Measurements from ENCODE around the gene COLGALT1.
A peak's percentile ranks its signal among the peaks of the same experiment; 100 is the strongest.

The COLGALT1 gene

GRCh38 chr19:17602217-17602616 is 46.8 kb downstream of the COLGALT1 start:
- no peak for DNase-seq

GRCh38 chr19:17602872-17603510 is 47.5 kb downstream of the COLGALT1 start:
- peak; percentile 32 to 62 for DNase-seq

GRCh38 chr19:17604372-17605025 is 49.0 kb downstream of the COLGALT1 start:
- no peak for DNase-seq

DNA sequence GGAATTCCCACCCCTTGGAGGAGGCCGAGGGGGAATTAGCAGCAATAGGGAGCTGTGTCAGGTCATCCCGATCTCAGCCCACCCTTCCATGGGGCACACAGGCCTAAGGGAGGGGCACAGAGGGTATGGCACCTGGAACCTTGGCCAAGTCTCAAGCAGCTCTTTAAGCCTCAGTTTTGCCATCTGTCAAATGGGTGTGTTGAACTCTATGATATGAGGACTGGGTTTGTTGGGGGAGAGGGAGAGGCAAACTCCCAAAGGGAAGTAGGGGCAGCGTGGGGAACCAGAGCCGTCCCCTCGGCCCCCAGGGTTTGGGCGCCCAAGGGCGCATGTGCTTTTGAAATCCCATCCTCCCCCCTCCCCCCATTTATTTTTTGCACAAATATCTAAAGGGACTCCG is 49.7 kb downstream of the COLGALT1 start:
- no peak for DNase-seq

GRCh38 chr19:17605761-17606589 is 50.5 kb downstream of the COLGALT1 start:
- peak; percentile 94 to 96 for DNase-seq

GRCh38 chr19:17606590-17607185 is 51.2 kb downstream of the COLGALT1 start:
- DNase-seq = no peak

GRCh38 chr19:17607936-17608335 is 52.5 kb downstream of the COLGALT1 start:
- no peak for DNase-seq

DNA sequence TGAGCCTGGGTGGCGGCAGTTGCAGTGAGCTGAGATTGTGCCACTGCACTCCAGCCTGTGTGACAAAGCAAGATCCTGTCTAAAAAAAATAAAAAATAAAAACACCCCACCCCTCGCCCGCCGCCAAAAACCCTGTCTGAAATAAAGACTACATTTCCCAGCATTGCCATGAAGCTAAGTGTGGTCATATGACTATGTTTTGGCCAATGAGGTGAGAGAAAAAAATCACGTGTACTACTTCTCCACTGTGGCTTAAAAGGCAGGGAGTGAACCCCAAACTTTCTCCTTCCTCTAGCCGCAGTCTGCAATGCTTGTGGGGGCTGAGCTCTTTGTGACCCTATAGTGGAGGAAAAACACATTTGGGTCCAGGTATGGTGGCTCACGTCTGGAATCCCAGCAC is 54.9 kb downstream of the COLGALT1 start:
- DNase-seq = peak; percentile 41 to 58

- DNase-seq = no peak
Observed at GRCh38 chr19:17611462-17612244, 56.2 kb downstream of the COLGALT1 start.

- no peak for DNase-seq
Observed at GRCh38 chr19:17614476-17614875, 59.0 kb downstream of the COLGALT1 start.

GRCh38 chr19:17615889-17616685 is 60.6 kb downstream of the COLGALT1 start:
- no peak for DNase-seq

DNA sequence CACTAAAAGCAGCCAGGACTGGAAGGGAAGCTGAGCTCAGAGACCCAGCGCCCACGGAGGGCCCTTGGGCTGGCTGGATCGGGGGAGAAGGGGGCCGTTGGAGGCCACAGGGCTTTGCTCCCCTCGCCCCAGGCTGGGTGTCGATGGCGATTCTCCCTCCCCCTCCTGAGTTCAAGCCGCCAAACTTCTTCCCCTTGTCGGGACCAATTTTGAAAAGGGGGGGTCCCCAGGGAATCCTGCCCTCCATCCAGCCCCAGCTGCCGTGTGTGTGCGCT is 61.2 kb downstream of the COLGALT1 start:
- DNase-seq = no peak

DNA sequence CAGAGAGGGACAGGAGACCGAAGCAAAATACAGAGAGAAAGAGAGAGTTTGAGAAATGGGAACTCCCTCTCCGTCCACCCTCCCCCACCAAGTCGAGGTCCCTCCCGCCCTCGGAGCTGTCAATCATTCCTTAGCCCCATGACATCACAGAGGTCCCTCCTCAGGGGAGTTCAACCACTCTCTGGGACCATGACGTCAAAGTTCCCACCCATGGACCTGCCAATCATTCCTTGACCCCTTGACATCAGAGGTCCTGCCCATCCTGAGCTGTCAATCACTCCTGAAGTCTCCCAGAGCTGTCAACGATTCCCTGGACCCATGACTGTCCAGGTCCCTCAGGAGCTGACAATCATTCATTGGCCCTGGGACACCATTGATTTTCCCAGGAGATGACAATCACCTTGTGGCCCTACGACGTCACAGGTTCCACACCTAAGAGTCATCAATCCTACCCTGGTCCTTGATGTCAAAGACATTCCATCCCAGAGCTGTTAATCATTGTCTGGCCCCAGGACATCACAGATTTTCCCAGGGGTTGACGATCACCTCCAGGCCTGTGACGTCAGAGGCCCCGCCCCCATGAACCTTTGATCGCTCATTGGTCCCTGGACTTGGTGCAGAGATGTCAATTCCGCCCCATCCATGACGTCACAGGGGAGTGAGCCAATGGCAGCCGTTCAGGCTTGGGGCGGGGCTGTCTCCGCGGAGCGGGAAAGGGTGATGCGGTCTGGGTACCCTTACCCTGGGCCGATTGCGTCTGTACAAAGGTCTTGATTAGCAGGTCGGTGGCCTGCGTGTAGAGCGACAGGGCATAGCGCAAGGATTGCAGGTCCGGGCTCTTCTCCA is 61.7 kb downstream of the COLGALT1 start:
- DNase-seq = peak; percentile 56 to 75

- no peak for DNase-seq
Observed at GRCh38 chr19:17617807-17618192, 62.4 kb downstream of the COLGALT1 start.

DNA sequence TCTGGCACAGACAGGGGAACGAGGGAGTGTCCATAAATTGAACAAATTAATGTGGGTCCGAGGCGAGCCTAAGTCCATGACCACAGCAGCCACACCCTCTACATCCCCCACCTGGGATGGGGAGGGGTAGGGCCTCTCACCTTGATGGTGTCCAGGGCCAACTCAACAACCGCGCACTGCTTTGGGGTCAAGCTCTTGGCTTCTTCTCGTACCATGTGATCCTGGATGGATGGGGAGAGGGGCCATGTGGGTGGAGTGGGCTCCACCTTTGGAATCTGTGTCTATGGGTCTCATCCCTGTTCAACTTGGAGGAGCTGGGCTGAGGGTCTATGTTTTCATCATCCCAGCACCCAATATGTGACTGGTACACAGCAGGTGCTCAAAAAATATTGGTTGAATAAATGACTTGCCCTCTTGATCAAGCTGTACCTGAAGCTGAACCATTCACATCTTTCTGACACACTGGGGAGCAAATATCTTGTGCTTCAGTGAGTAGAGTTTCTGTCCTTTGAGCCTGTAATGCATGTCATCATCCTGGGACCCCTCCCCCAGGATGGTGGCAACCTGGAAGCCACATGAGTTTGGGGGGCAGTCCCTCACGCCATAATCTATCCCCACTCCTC is 62.9 kb downstream of the COLGALT1 start:
- DNase-seq = no peak

GRCh38 chr19:17618936-17619335 is 63.5 kb downstream of the COLGALT1 start:
- DNase-seq = peak; percentile 35 to 90

DNA sequence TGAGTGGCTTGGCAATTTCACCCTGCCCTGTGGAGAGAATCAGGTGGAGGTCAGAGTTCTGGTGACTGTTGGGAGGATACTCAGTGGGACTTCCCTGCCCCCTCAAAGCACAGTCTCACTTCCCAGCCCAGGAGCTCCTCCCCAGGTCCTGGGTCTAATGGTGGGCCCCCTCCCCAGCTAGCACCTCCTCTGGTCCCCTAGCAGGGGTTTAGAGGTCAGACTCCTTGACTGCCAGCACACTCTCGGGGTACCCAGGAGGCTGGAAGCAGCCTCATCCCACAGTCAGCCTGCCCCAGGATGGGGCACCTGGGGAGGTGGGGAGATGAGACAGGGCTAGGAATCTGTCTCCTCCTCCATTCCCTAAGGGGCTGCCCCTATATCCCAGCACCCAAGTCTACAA is 65.2 kb downstream of the COLGALT1 start:
- DNase-seq = no peak

GRCh38 chr19:17623224-17623935 is 67.9 kb downstream of the COLGALT1 start:
- DNase-seq = no peak

DNA sequence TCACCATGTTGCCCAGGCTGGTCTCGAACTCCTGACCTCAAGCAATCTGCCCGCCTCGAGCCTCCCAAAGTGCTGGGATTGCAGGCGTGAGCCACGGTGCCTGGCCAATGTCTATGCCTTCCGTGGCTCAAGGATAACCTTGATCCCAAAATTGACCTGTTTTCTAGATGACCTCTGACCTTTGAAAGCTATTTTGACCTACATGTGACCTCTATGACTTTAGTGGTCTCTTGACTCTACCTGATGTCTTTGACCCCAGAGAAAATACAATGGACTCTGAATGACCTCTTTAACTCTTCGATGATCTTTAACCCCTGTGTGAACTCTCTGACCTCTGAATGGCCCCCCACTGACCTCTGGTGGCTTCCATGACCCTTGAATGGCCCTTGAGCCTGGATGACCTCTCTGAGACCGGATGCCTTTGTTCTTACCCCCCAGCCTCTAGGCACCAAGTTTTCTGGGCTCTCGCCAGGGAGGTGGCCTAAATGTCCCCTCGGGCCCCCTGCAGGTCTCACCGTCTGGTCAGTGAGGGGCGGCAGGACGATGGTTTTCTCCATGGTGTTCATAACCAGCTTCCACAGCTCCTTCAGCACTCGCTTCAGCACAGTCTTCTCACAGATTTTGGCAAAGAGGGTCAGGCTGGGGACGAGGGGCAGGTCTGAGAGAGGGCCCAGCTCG is 69.0 kb downstream of the COLGALT1 start:
- DNase-seq = no peak

Measured in inflammatory macrophage treated with lipopolysaccharide for 1 hour (primary cell).